Measurements from ENCODE around the gene SH2D1B. TPM values are rescaled to one million over a fixed set of nuclear protein-coding genes. Genes with fewer than 3 reads are reported as not detected.

SH2D1B gene
- total RNA-seq, 4 donors from 2014 or later, result 0.21 to 0.27 TPM; not detected in 2

GRCh38 chr1:162373072-162373427 lies 38.9 kb downstream of the SH2D1B start:
- DNase-seq, result no peak
- intact Hi-C loops (cut with DNase I; ENCODE audit: low total_unique reads), result no loop called here
- Histone ChIP-seq H3K36me3 (no peaks in the 10 kb centered on the region), H3K27me3 (no peaks in the 10 kb centered on the region), H3K4me3 (no peak overlapping the region), H3K9me3 (no peaks in the 10 kb centered on the region), H3K27ac (no peak overlapping the region), H3K4me1 (no peaks in the 10 kb centered on the region)
- no peak for TF ChIP-seq CTCF (IDR thresholded peaks at IDR 0.05)
- no peak for TF ChIP-seq POLR2A (IDR thresholded peaks at IDR 0.05)

DNA sequence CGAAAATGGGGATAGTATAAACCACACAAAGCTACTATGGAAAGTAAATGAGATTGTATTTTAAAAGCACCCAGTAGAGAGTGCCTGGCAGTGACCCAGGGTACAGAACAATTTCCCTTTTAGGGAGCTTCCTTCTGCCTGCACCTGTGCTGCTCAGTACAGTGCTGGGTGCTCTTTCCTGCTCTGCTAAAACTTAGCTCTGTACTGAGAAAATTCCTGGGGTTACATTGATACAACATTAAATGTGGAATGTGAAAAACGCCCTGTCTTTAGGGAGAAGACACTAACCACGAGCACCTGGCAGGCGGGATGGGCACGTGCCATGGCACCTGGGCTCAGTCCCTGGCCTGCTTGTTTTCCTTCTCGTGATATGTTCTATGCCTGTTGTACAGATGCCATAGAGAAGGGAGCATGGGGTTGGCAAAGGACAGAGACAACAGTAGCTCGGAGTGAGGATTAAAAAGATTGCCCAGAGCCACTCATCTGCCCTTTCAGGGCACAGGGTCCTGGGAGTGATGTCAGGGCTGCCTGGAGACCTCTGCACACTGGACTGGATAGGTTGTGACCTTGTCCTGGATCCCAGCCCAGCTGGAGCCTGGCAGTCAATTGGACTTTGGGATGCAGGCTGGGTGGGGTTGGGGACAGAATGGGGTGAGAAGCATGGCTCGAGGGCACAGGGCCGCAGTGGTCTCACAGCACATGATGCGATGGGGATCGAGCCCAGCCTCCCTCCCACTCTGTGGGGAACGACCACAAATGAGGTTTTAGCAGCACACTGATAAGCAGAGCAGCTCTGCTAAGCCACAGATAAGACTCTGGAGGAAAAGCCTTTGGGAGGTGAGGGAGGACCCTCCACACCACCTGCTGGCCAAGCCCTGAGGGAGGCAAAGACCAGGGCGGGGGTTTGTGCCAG lies 39.5 kb downstream of the SH2D1B start:
- TF ChIP-seq POLR2A (IDR thresholded peaks at IDR 0.05), result no peak

DNA sequence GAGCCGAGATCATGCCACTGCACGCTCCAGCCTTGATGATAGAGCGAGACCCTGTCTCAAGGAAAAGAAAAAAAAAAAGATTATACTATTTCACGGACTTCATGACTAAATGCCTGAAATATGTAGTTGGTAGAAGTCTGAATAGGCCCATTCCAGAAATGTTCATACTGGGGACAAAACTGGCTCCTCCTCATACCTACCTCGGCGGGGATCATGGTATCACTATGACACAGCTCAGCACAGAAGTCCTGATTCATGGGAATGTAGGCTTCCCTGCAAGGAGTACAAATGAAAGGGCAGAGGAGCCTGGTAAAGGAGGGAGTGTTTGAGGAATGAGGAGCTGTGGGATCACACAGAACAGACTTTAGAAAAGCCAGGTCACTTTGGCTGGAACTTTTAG lies 40.3 kb downstream of the SH2D1B start:
- intact Hi-C loops (cut with DNase I; ENCODE audit: low total_unique reads), result no loop called here
- Histone ChIP-seq H3K4me3 (no peak overlapping the region), H3K27me3 (no peaks in the 10 kb centered on the region), H3K36me3 (no peaks in the 10 kb centered on the region), H3K9me3 (no peaks in the 10 kb centered on the region), H3K4me1 (no peaks in the 10 kb centered on the region), H3K27ac (no peak overlapping the region)
- DNase-seq, result no peak
- TF ChIP-seq CTCF (IDR thresholded peaks at IDR 0.05) (no peak), POLR2A (IDR thresholded peaks at IDR 0.05) (no peak)

More for the DNA sequence above, 39.5 kb downstream of the SH2D1B start:
- Histone ChIP-seq H3K36me3 (no peaks in the 10 kb centered on the region), H3K27me3 (no peaks in the 10 kb centered on the region), H3K4me3 (no peak overlapping the region), H3K27ac (no peak overlapping the region), H3K4me1 (no peaks in the 10 kb centered on the region), H3K9me3 (no peaks in the 10 kb centered on the region)
- intact Hi-C loops (cut with DNase I; ENCODE audit: low total_unique reads), result no loop called here
- DNase-seq, result no peak

DNA sequence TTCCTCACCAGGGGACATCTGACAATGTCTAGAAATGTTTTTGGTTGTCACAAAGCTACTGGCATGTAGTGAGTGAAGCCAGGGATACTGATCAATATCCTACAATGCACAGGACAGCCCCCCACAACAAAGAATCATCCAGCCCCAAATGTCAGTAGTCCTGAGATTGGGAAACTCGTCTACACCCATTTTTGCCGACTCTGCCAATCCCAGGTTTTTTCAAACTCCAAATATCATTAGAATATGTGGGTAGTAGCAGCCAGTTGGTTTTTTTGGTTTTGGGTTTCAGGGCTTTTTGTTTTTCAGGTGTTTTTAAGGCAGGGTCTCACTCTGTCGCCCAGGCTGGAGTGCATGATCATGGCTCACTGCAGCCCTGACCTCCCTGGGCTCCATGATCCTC lies 41.2 kb downstream of the SH2D1B start:
- Histone ChIP-seq H3K27ac (no peak overlapping the region), H3K4me3 (no peak overlapping the region), H3K4me1 (no peaks in the 10 kb centered on the region), H3K36me3 (no peaks in the 10 kb centered on the region), H3K9me3 (no peaks in the 10 kb centered on the region), H3K27me3 (no peaks in the 10 kb centered on the region)
- intact Hi-C loops (cut with DNase I; ENCODE audit: low total_unique reads), result no loop called here
- TF ChIP-seq CTCF (IDR thresholded peaks at IDR 0.05) (no peak), POLR2A (IDR thresholded peaks at IDR 0.05) (no peak)
- DNase-seq, result no peak

- Histone ChIP-seq H3K27me3 (no peaks in the 10 kb centered on the region), H3K9me3 (no peaks in the 10 kb centered on the region), H3K4me3 (no peak overlapping the region), H3K4me1 (no peaks in the 10 kb centered on the region), H3K27ac (no peak overlapping the region), H3K36me3 (no peaks in the 10 kb centered on the region)
- intact Hi-C loops (cut with DNase I; ENCODE audit: low total_unique reads), result no loop called here
- no peak for TF ChIP-seq CTCF (IDR thresholded peaks at IDR 0.05)
- no peak for TF ChIP-seq POLR2A (IDR thresholded peaks at IDR 0.05)
- DNase-seq, result no peak
Measured at GRCh38 chr1:162370161-162370560, 41.8 kb downstream of the SH2D1B start.
